Calu3 (cell line): ENCODE data around the gene UBIAD1. TPM values are rescaled to one million over a fixed set of nuclear protein-coding genes. Genes with fewer than 3 reads are reported as not detected.
"Not testable (repeated sequence)": the region's sequence is repeated elsewhere in the genome, so short reads cannot be mapped to it uniquely, and the experiment has no call there.

ENCODE experiments used
- BruUV-seq: library from RNA; stranded (reverse); fragments of 400-500 nt; replicated peaks from 2 replicates; lab custom pipeline; 2021; lab: Mats Ljungman, UMichigan
- CTCF ChIA-PET: fragments of 300-600 bp; sonication (Branson Sonifier 250); formaldehyde crosslinking; loops from one replicate; lab custom pipeline; 2022; ENCODE audit warnings: antibody characterized with exemption; lab: Charles Lee
- DNase-seq: peaks from one replicate; pipeline ENCODE4 v3.0.0; 2022
- H3K27ac Mint-ChIP-seq: one replicate; pipeline ENCODE4 v1.8.0; 2022; ENCODE audit warnings: mixed read lengths; ENCODE audit not compliant: unreplicated experiment
- H3K27me3 Mint-ChIP-seq: one replicate; pipeline ENCODE4 v1.8.0; 2022; ENCODE audit warnings: mixed read lengths; ENCODE audit not compliant: unreplicated experiment
- H3K36me3 Mint-ChIP-seq: one replicate; pipeline ENCODE4 v1.8.0; 2022; ENCODE audit warnings: mild to moderate bottlenecking, moderate library complexity, mixed read lengths; ENCODE audit not compliant: insufficient read depth, unreplicated experiment
- H3K4me1 Mint-ChIP-seq: one replicate; pipeline ENCODE4 v1.8.0; 2022; ENCODE audit warnings: mild to moderate bottlenecking, low read depth, mixed read lengths; ENCODE audit not compliant: unreplicated experiment
- H3K4me3 Mint-ChIP-seq: one replicate; pipeline ENCODE4 v1.8.0; 2022; ENCODE audit warnings: mild to moderate bottlenecking, low read depth, moderate library complexity, mixed read lengths; ENCODE audit not compliant: unreplicated experiment
- H3K9me3 Mint-ChIP-seq: one replicate; pipeline ENCODE4 v1.8.0; 2022; ENCODE audit warnings: low read depth, mixed read lengths; ENCODE audit not compliant: unreplicated experiment
- CTCF ChIP-seq: fragments of 200-600 bp; IDR thresholded peaks from one replicate; pipeline ENCODE4 v1.8.0; 2022; ENCODE audit warnings: antibody characterized with exemption; ENCODE audit not compliant: unreplicated experiment
- intact Hi-C: fragments of 100-400 bp; cut with micrococcal nuclease; formaldehyde crosslinking; loops from one replicate; pipeline ENCODE4 v1.10.0; 2022; ENCODE audit not compliant: unreplicated experiment
- total RNA-seq: library from RNA; stranded (reverse); gene quantifications from 2 replicates; pipeline ENCODE4 v1.2.3, GENCODE V29; 2022

UBIAD1 gene
- total RNA-seq, 1 experiment from 2014 or later = 14.1 TPM

- Mint-ChIP-seq H3K36me3 (no peaks in the 10 kb centered on the region), H3K27ac (no peak overlapping the region), H3K27me3 (no peaks in the 10 kb centered on the region), H3K4me1 (no peaks in the 10 kb centered on the region), H3K4me3 (no peak overlapping the region), H3K9me3 (no peaks in the 10 kb centered on the region)
- intact Hi-C loops = no loop called here
- no peak for TF ChIP-seq CTCF
- CTCF ChIA-PET = no interaction called here
- BruUV-seq = no TSS peak
- no peak for DNase-seq
Measured at GRCh38 chr1:11294951-11295350, 22.0 kb downstream of the UBIAD1 start.

- intact Hi-C loops = no loop called here
- TF ChIP-seq CTCF = no peak
- CTCF ChIA-PET = no interaction called here
- H3K4me3 Mint-ChIP-seq = no peak overlapping the region
- no peaks in the 10 kb centered on the region for H3K27me3 Mint-ChIP-seq
- no peaks in the 10 kb centered on the region for H3K4me1 Mint-ChIP-seq
- H3K9me3 Mint-ChIP-seq = no peaks in the 10 kb centered on the region
- no peak for DNase-seq
- no peaks in the 10 kb centered on the region for H3K36me3 Mint-ChIP-seq
- no peak overlapping the region for H3K27ac Mint-ChIP-seq
- no TSS peak for BruUV-seq
Measured at GRCh38 chr1:11295905-11296304, 22.9 kb downstream of the UBIAD1 start.

- intact Hi-C loops, BruUV-seq: not testable (repeated sequence)
Measured at GRCh38 chr1:11297774-11298173, 24.8 kb downstream of the UBIAD1 start.

GRCh38 chr1:11298390-11299224 lies 25.6 kb downstream of the UBIAD1 start:
- H3K36me3 Mint-ChIP-seq = no peaks in the 10 kb centered on the region
- no peak for TF ChIP-seq CTCF
- no TSS peak for BruUV-seq
- no peaks in the 10 kb centered on the region for H3K4me1 Mint-ChIP-seq
- no peak for DNase-seq
- no peaks in the 10 kb centered on the region for H3K9me3 Mint-ChIP-seq
- intact Hi-C loops = no loop called here
- H3K4me3 Mint-ChIP-seq = no peak overlapping the region
- CTCF ChIA-PET = no interaction called here
- no peak overlapping the region for H3K27ac Mint-ChIP-seq
- H3K27me3 Mint-ChIP-seq = no peaks in the 10 kb centered on the region

More at GRCh38 chr1:11297774-11298173, 24.8 kb downstream of the UBIAD1 start:
- H3K4me1 Mint-ChIP-seq, H3K27me3 Mint-ChIP-seq, DNase-seq, H3K27ac Mint-ChIP-seq, H3K4me3 Mint-ChIP-seq, CTCF ChIA-PET, H3K9me3 Mint-ChIP-seq, H3K36me3 Mint-ChIP-seq: not testable (repeated sequence)

GRCh38 chr1:11299225-11299574 lies 26.2 kb downstream of the UBIAD1 start:
- H3K4me1 Mint-ChIP-seq = no peaks in the 10 kb centered on the region
- BruUV-seq = no TSS peak
- no peaks in the 10 kb centered on the region for H3K36me3 Mint-ChIP-seq
- no peaks in the 10 kb centered on the region for H3K9me3 Mint-ChIP-seq
- CTCF ChIA-PET = no interaction called here
- no peak for TF ChIP-seq CTCF
- intact Hi-C loops = no loop called here
- DNase-seq = no peak
- no peak overlapping the region for H3K27ac Mint-ChIP-seq
- no peak overlapping the region for H3K4me3 Mint-ChIP-seq
- H3K27me3 Mint-ChIP-seq = no peaks in the 10 kb centered on the region
